K562 (cell line): ENCODE measurements around the gene KIAA0930. TPM values are rescaled to one million over a fixed set of nuclear protein-coding genes. Genes with fewer than 3 reads are reported as not detected.

ENCODE experiments used
- ATAC-seq: fragments of 200-7000 bp; cut with Tn5 transposase; 3 replicates; pipeline ENCODE4 v1.9.1; 2020; ENCODE audit warnings: moderate library complexity
- BruUV-seq: library from RNA; stranded (reverse); fragments of 400-500 nt; replicated peaks from 2 replicates; lab custom pipeline; 2021; lab: Mats Ljungman, UMichigan
- CTCF ChIA-PET: fragments of 300-600 bp; formaldehyde crosslinking; extraction: SDS; loops from one replicate; lab custom pipeline; 2021; ENCODE audit warnings: low intra/inter-chr PET ratio; lab: Yijun Ruan, JAX
- POLR2A ChIA-PET: fragments of 300-600, 350-650 bp; sonication (Branson Sonifier 250); formaldehyde crosslinking; extraction: SDS; loops from one replicate; lab custom pipeline; 2021; ENCODE audit warnings: antibody characterized with exemption, inconsistent platforms; lab: Yijun Ruan, JAX
- DNase-seq, 4 experiments: peaks; one replicate each; pipeline versions ENCODE4 v3.0.0 to v3.0.0-alpha.2; 2011 to 2018; ENCODE audit warnings: low spot score in 3 of 4, mixed read lengths in 3 of 4; ENCODE audit errors: extremely low read depth in 1 of 4
- FAIRE-seq: peaks from 2 replicates; lab custom pipeline; 2011; peaks lifted over from hg19 to GRCh38; lab: Jason Lieb, UNC
- H2AFZ ChIP-seq: 2 replicates; pipeline ENCODE4 v1.6.0; 2011; ENCODE audit warnings: low read depth, low read length, control low read depth, inconsistent platforms
- H3K27ac ChIP-seq: fragments of 200-600 bp; 3 replicates; pipeline ENCODE4 v1.8.0; 2011; ENCODE audit warnings: low read depth, mild to moderate bottlenecking, control low read depth, inconsistent platforms, low read length, moderate library complexity, mixed read lengths; ENCODE audit errors: extremely low read depth
- H3K27me3 ChIP-seq, 2 experiments: fragments of 300-600 bp in 1 of 2; 2 replicates in 1 of 2; 3 replicates in 1 of 2; pipeline versions ENCODE4 v1.6.0 to v1.8.0; 2011; ENCODE audit warnings: inconsistent platforms in 2 of 2, low read length in 2 of 2, mild to moderate bottlenecking in 1 of 2, mixed read lengths in 1 of 2, moderate library complexity in 1 of 2; ENCODE audit not compliant: control insufficient read depth in 2 of 2, insufficient read depth in 2 of 2
- H3K36me3 ChIP-seq: fragments of 300-600 bp; 3 replicates; pipeline ENCODE4 v1.8.0; 2011; ENCODE audit warnings: mild to moderate bottlenecking, low read length, inconsistent platforms; ENCODE audit not compliant: control insufficient read depth, insufficient read depth
- H3K4me1 ChIP-seq, 2 experiments: fragments of 200-600 bp in 1 of 2; replicated peaks in 1 of 2; 2 replicates in 1 of 2; 3 replicates in 1 of 2; pipeline versions ENCODE4 v1.5.1 to v1.8.0; 2011; ENCODE audit warnings: inconsistent platforms in 2 of 2, low read length in 2 of 2, mild to moderate bottlenecking in 1 of 2, mixed read lengths in 1 of 2, moderate library complexity in 1 of 2; ENCODE audit not compliant: control insufficient read depth in 2 of 2, insufficient read depth in 2 of 2
- H3K4me2 ChIP-seq: 2 replicates; pipeline ENCODE4 v1.6.1; 2011; ENCODE audit warnings: low read length, control low read depth, inconsistent platforms, mixed read lengths; ENCODE audit not compliant: insufficient read depth
- H3K4me3 ChIP-seq: fragments of 200-600 bp; sonication (generic), shearing (Covaris generic); 2 replicates; pipeline ENCODE4 v1.5.1; 2016; ENCODE audit warnings: control low read depth, inconsistent platforms
- H3K79me2 ChIP-seq: fragments of 200-600 bp; 3 replicates; pipeline ENCODE4 v1.8.0; 2011; ENCODE audit warnings: low read length, inconsistent platforms; ENCODE audit not compliant: control insufficient read depth, insufficient read depth
- H3K9ac ChIP-seq, 2 experiments: 2 replicates each; pipeline versions ENCODE4 v1.6.0 to v1.6.1; 2011; ENCODE audit warnings: low read depth in 2 of 2, low read length in 2 of 2, control low read depth in 1 of 2, inconsistent platforms in 1 of 2, mild to moderate bottlenecking in 1 of 2, mixed read lengths in 1 of 2; ENCODE audit not compliant: insufficient read depth in 1 of 2
- H3K9me1 ChIP-seq: one replicate; pipeline ENCODE4 v1.6.0; 2011; ENCODE audit warnings: inconsistent platforms, mild to moderate bottlenecking, low read length, moderate library complexity; ENCODE audit not compliant: control insufficient read depth, insufficient read depth
- H3K9me3 ChIP-seq: replicated peaks from 2 replicates; pipeline ENCODE4 v1.5.1; 2011; ENCODE audit warnings: low read depth, low read length, inconsistent platforms; ENCODE audit not compliant: control insufficient read depth, insufficient read depth
- H4K20me1 ChIP-seq: replicated peaks from 2 replicates; pipeline ENCODE4 v1.6.1; 2011; ENCODE audit warnings: low read length, inconsistent platforms, mixed read lengths; ENCODE audit not compliant: control insufficient read depth, insufficient read depth
- ARID3B ChIP-seq: fragments of 250-450 bp; sonication (Bioruptor Pico); IDR thresholded peaks from 2 replicates; pipeline ENCODE4 v1.4.0; 2020; ENCODE audit warnings: borderline replicate concordance
- POLR2AphosphoS5 ChIP-seq: IDR thresholded peaks from 2 replicates; pipeline ENCODE4 v1.6.1; 2011; ENCODE audit warnings: mild to moderate bottlenecking, low read depth, low read length, moderate library complexity; ENCODE audit not compliant: control insufficient read depth, insufficient read depth
- ZNF511 ChIP-seq: sonication (generic); formaldehyde crosslinking; IDR thresholded peaks from 2 replicates; pipeline ENCODE4 v1.8.0; 2022; ENCODE audit warnings: mild to moderate bottlenecking, missing genetic modification reagents
- ZNF609 ChIP-seq: sonication (generic); formaldehyde crosslinking; IDR thresholded peaks from 2 replicates; pipeline ENCODE4 v1.8.1; 2023; ENCODE audit warnings: missing genetic modification reagents, mild to moderate bottlenecking, borderline replicate concordance
- WGBS: fragments of 100-300 bp; shearing (Covaris generic); methylation state at CpG from one replicate; pipeline ENCODE4 v1.1.6; 2016; ENCODE audit warnings: low coverage, mixed read lengths; ENCODE audit not compliant: insufficient coverage; ENCODE audit errors: missing lambda C conversion rate; 5-methylcytosine and 5-hydroxymethylcytosine counted together
- in situ Hi-C: fragments of 300-500 bp; cut with MboI; formaldehyde crosslinking; loops from 4 replicates; pipeline ENCODE4 v1.15.0; 2018; ENCODE audit warnings: inconsistent platforms, mixed read lengths
- intact Hi-C: fragments of 100-400 bp; cut with micrococcal nuclease; formaldehyde crosslinking; loops from 2 replicates; pipeline ENCODE4 v1.14.2; 2022
- polyA plus RNA-seq, 8 experiments: library from polyadenylated mRNA; depleted of rRNA in 4 of 8; stranded (reverse) in 5 of 8; unstranded in 3 of 8; fragments of >200 nt; fragmentation: Nextera tagmentation in 2 of 8; fragmentation: Illumina TruSeq in 1 of 8; extraction: Ambion mirVana in 2 of 8; extraction: Trizol in 1 of 8; gene quantifications; 2 replicates each; pipeline versions ENCODE4 v1.2.1 to v1.2.3, GENCODE V29; 2011 to 2014; ENCODE audit warnings: inconsistent platforms in 1 of 8, missing spikeins in 1 of 8
- total RNA-seq, 7 experiments: library from RNA; depleted of rRNA in 6 of 7; stranded (reverse); fragments of >200 nt in 6 of 7; fragmentation: Illumina TruSeq in 2 of 7; extraction: Trizol in 2 of 7; gene quantifications; 2 replicates each; pipeline versions ENCODE4 v1.2.1 to v1.2.3, GENCODE V29; 2011 to 2021; ENCODE audit warnings: low replicate concordance in 1 of 7

The KIAA0930 gene
- total and polyA plus RNA-seq, 9 of the 15 experiments (the other 6 are each of a cell fraction or from before 2014, with no cell fraction given) = 0.24 to 12.1 (median 6.4) TPM

GRCh38 chr22:45262931-45263462, 22.3 kb upstream of the KIAA0930 start:
- in situ Hi-C loops = no loop called here
- no peak overlapping the region; the same call in 1 of the 2 replicates for H2AFZ ChIP-seq
- CTCF ChIA-PET = no interaction called here
- no peaks in the 10 kb centered on the region for H4K20me1 ChIP-seq
- ATAC-seq = no peak
- DNase-seq = no peak
- no peak overlapping the region for H3K4me2 ChIP-seq
- no peaks in the 10 kb centered on the region for H3K9me3 ChIP-seq
- H3K4me1 ChIP-seq = peaks cover 5 to 13% of the 10 kb centered on the region in 2 experiments; a peak in 3 of 5 replicates
- 51% methylated on average over 11 of the region's 14 CpGs for WGBS
- H3K27ac ChIP-seq = no peak overlapping the region
- TF ChIP-seq POLR2AphosphoS5 (no peak), ZNF511 (CRISPR knock-in tag) (no peak)
- TF ChIP-seq, all 486 proteins: peak for 0
- POLR2A ChIA-PET = no interaction called here
- H3K79me2 ChIP-seq = no peaks in the 10 kb centered on the region
- intact Hi-C loops = loop anchor here (1.0 kb wide), 1 partner anchor 162 kb away; no protein-coding TSS in a partner anchor
- H3K9me1 ChIP-seq = no peaks in the 10 kb centered on the region
- H3K27me3 ChIP-seq = peaks cover 0 to 18% of the 10 kb centered on the region in 2 experiments; a peak in 3 of 5 replicates
- no peak overlapping the region for H3K9ac ChIP-seq
- no peak for FAIRE-seq
- H3K36me3 ChIP-seq = no peaks in the 10 kb centered on the region
- BruUV-seq = no TSS peak
- H3K4me3 ChIP-seq = no peak overlapping the region

GRCh38 chr22:45262195-45262930, 21.7 kb upstream of the KIAA0930 start:
- BruUV-seq = no TSS peak
- peaks cover 0 to 18% of the 10 kb centered on the region in 2 experiments; a peak in 3 of 5 replicates for H3K27me3 ChIP-seq
- H3K4me3 ChIP-seq = no peak overlapping the region
- no peaks in the 10 kb centered on the region for H4K20me1 ChIP-seq
- H3K9me3 ChIP-seq = no peaks in the 10 kb centered on the region
- 26% methylated on average over 11 of the region's 13 CpGs for WGBS
- H3K9ac ChIP-seq = no peak overlapping the region
- no peaks in the 10 kb centered on the region for H3K9me1 ChIP-seq
- FAIRE-seq (no peak), DNase-seq (no peak), ATAC-seq (no peak)
- peaks cover 5 to 13% of the 10 kb centered on the region in 2 experiments; a peak in 3 of 5 replicates for H3K4me1 ChIP-seq
- H3K36me3 ChIP-seq = no peaks in the 10 kb centered on the region
- in situ Hi-C loops = no loop called here
- POLR2A ChIA-PET = no interaction called here
- H3K79me2 ChIP-seq = no peaks in the 10 kb centered on the region
- no peak overlapping the region for H3K4me2 ChIP-seq
- no peak overlapping the region for H2AFZ ChIP-seq
- intact Hi-C loops = no loop called here
- no peak overlapping the region for H3K27ac ChIP-seq
- CTCF ChIA-PET = no interaction called here
- TF ChIP-seq ARID3B (CRISPR knock-in tag) (no peak), ZNF609 (no peak)
